SKM-1 treated with dmso at 0.1 percent for 144 hours (cell line): ENCODE measurements around the gene ADAMTSL1.

Experiments
- DNase-seq: peaks from one replicate; lab custom pipeline; 2025; ENCODE audit not compliant: unreplicated experiment; lab: John Stamatoyannopoulos, UW

Gene ADAMTSL1

DNA sequence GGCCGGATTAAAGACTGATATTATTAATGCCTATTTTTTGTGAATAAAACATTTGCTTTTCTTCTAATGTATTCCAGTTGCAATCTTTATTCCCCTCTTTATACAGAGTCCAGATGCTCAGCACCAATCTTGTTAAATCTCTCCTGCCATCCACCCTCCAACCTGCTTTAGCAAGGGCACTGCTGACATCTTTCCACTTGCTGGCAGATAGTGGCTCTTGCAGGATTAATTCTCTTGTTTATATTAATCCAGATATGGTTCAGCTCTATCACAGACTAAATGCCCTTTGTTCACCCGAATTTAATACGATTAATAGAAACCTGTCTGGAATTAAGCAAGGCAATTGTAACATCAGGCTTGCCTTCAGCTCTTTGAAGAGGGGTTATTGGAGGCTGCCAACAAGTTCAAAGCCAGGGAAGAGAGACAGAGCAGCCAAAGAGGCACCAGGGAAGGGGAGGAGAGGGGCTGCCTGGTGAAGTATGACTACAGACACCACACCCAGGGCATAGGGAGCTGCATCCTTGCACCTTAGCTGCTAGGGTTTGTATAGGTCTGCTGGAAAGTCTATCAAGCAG, 322.8 kb downstream of the ADAMTSL1 start:
- DNase-seq: no peak

- no peak for DNase-seq
Observed at GRCh38 chr9:18798106-18798505, 324.2 kb downstream of the ADAMTSL1 start.

DNA sequence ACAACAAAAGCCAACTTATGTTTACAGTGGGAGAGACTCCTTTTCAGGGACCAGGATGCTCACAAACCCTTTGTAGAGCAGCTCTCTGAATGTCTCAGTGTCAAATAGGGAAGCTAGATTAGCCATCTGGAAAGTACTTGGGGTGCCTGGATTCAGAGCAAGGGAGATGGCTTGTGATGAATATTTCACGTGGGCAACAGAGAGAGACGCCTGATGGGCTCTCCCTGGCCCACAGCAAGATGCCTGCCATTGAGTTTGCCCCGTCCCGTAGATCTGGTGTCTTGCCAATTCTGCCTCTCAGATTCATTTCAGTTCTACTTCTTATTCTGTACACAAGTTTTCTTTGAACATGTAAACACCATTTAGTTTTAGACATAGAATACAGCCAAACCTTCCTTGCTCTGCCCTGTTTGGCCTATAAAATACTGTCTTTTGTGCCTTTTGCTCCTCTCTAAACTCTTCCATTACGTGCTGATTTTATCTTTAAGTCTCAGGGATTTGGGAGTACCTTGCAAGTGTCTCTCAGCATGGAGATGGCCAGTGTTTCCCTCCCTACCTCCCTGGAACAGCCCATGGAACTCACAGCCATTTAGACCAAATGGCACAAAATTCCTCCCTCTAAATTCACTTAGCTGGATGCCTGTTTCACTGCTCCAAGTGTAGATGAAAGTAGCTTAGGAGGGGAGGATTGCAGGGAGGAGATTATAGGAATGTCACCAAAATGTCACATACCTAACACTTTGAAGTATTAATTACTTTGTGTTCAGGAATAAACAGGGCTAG, 324.7 kb downstream of the ADAMTSL1 start:
- no peak for DNase-seq

DNA sequence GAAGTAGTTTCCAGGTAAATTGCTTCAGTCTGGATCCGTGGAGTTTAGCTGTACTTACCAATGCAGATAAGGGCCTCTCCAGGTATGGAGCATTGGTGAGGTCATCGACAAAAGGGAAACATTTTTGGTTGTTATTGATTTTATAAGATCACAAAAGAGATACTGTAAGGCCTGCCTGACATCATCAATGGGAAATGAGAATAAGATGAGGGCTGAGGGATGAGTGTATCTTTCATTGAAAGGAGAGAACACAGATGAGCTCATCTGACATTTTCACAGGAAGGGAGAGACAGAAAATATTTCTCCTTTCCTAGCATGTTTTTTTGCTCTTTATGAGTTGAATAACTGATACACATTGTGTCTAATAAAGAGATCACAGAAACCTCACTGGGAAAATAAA, 325.5 kb downstream of the ADAMTSL1 start:
- DNase-seq: no peak

DNA sequence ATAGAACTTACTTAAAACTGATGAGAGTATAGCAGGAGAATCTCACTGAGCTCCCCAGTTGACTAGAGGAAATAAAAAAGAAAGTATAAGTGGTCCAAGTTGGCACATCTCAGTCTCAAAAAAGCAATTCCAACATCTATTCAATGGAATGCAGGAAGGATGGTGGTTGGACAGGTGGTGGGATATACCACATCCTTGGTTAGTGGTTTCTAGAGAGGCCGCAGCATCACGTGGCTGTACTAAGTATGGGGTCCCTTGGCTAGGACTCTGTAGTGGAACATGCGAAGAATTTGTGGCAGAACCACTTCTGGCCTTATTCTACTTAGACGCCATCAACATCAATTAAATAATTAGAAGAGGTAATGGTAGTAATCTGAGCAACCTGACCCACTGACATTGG, 326.6 kb downstream of the ADAMTSL1 start:
- DNase-seq: no peak

GRCh38 chr9:18805386-18805785, 331.4 kb downstream of the ADAMTSL1 start:
- DNase-seq: no peak

DNA sequence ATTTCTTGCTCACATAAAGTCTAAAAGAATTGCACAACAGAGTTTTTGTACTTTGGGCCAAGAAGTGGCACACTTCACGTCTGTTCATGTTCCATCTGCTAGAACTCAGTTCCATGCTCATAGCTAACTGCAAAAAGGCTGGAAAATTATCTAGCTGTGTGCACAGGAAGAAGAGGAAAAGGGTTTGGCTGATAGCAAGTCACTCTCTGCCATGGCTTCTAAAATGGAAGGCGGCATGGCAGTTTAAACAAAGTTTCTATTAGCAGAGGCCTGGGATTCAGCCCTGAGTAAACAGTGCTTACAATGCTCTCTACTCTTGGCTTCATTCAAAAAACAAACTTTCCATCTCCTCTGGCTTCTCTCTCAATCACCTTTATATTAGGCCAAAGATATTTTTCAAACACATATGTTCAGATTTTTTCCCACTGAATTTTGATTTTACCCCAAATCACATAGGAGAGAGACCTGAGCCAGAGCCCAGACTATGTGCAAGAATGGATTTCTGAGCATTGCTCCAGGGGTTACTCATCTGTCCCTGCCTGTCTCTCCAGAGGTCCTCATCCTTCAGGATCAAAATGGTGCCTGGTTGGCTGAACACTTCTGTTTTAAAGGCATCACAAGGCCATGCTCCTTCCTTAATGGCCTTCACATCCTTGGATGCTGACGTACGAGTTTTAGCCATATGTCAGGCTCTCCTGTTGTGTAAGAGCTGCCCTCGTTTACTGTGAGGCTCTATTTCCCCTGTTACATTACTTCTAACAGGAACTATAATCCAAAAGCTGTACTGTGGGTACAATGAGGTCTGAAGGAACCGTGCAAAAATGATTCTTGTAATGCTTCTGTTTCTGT, 332.5 kb downstream of the ADAMTSL1 start:
- DNase-seq: no peak

DNA sequence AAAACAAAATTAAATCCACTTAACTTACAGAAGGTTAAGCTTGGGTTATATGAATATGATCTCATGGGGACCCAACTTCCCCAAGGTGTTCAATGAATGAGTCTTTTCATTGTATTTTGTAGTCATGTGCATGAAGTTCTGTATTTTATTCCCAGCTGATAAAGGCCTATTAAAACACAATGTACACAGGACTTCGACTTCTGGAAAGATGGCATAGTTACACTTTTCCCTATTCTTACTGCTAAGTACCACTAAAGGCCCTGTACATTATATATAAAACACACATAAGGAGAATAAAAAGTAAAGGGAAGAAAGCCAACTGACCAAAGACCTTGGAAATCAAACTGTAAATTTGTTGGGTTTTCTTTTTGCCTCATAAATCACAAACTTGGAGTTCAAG, 336.6 kb downstream of the ADAMTSL1 start:
- DNase-seq: no peak

DNA sequence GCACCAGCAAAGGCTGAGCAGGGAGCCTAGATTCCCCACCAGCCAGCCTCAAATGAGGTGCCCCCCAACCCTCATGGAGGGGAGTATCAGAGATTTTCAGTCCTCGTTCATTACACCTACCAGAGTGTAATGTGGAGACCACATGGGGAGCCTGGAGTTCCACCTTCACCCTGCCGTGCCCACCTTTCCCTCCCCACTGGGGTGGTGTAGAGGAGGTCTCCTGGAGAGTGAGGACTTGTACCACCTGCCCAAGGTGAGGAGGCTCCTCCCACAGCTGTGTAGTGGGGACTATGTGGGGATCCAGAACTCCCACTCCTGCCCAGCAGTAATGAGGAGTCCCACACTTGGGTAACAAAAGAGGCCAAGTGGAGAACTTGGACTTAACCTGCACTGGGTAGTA, 337.2 kb downstream of the ADAMTSL1 start:
- DNase-seq: no peak

DNA sequence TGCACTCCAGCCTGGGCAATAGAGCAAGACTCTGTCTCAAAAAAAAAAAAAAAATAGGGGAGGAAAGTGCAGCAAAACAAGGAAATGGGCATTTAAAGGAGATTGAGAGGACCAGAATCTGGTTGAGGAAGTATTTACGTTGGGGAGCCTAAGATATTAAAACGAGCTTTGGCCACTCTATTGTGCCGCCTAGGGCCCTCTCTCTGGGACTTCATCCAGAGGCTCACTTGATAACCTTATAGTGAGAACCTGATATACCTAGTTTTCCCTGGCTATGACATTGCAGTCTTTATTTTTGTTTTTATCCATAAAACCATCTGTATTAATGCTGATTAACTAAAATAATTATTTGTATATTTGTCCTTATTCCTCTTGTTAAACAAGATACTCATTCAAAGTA, 345.5 kb downstream of the ADAMTSL1 start:
- DNase-seq: no peak

- no peak for DNase-seq
Observed at GRCh38 chr9:18820566-18821095, 346.7 kb downstream of the ADAMTSL1 start.

DNA sequence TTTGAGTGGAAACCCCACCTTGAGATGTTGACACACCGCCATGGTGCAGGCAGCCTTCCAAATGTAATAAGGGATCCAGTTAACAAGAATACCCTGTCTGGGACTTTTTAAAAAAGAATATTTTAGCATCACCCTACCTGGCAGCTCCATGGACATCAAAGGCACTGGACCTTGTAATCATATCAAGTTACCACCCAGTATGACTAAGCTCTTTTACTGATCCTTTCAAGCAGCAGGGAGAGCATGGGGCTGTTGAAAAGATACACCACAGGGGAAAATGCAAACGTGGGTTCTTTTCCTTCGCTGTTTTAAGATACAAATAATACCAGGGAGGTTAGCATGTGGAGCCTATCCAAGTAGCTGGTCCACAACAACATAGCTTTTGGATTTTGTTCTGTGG, 347.8 kb downstream of the ADAMTSL1 start:
- no peak for DNase-seq

DNA sequence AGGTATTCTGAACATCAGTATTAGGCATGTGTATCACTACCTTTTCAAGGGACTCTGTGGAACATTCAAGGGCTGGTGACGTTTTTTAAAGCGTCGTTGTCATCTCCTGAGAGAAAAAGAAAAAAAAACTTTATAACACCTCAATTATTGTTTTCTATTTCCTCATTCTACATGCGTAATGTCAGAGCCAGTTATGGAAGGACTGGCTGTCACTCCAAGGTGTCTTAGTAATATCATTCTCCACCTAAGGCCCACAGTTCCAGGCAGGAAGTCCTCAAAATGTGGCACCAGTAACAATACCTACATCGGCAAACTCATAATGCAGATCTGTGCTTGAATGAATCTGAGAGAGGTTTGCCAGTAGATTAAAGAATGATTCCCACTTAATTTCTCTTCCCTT, 348.9 kb downstream of the ADAMTSL1 start:
- no peak for DNase-seq

- no peak for DNase-seq
Observed at GRCh38 chr9:18824095-18824666, 350.2 kb downstream of the ADAMTSL1 start.

DNA sequence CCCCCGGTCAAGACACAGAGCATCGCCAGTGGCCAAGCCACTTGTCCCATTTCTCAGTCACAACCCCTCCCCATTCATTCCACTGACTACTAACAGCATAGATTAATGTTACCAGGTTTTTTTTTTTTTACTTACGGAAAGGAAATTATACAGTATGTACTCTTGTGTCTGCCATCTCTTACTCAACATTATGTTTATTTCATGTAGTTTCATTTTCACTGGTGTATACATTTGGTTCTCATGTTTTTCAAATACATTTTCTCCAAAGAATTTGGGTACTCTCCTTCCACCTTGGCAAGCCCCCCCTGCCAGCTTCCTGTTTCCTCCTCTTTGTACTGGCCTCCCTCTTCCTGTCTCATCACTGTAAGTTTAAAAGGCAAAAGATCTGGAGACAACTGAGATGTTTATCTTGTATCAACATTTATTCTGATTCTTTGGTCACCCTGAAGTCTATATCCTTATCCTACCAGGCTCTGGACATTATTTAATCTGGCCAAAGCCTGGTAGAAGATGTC, 351.8 kb downstream of the ADAMTSL1 start:
- no peak for DNase-seq

GRCh38 chr9:18826248-18826647, 352.3 kb downstream of the ADAMTSL1 start:
- no peak for DNase-seq

DNA sequence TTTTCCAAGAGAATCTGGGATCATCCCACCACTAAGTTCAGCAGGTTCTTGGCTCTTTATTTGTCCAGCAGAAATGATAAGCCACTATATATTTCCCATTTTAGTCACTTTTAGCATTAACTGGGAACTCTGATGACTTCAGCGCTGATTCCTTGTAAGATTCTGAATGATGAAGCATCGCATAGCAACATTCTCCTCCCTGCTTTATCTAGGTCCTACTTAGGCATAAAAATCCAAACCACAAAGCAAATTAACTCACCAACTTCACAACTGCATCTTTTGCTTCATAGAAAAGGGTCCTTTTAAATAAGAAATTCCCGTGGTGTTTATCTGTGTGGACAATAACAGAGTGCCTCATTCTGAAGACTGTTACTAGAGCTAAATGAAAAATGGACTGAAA, 355.1 kb downstream of the ADAMTSL1 start:
- no peak for DNase-seq

DNA sequence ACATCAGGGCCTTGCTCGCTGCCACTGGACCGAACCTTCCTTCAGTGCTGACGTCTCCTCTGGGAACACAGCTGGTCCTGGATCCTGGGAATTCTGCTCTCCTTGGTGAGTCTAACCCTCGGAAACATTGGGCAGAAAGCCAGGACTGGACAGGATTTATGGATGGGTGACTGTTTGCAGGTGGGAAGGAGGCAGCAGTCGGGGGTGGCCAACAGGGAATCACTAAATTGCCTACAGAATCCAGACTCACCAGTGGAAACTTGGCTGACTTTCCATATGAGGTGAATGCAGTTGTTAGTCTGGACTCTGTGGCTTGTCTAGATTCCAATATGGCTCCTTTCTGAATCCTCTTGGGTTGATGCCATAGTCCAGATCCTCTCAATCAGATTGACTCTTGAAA, 355.9 kb downstream of the ADAMTSL1 start:
- DNase-seq: no peak

GRCh38 chr9:18834740-18835361, 360.9 kb downstream of the ADAMTSL1 start:
- no peak for DNase-seq

- DNase-seq: no peak
Observed at GRCh38 chr9:18837402-18837801, 363.4 kb downstream of the ADAMTSL1 start.
